ENCODE measurements around the gene ATP10A.

DNA sequence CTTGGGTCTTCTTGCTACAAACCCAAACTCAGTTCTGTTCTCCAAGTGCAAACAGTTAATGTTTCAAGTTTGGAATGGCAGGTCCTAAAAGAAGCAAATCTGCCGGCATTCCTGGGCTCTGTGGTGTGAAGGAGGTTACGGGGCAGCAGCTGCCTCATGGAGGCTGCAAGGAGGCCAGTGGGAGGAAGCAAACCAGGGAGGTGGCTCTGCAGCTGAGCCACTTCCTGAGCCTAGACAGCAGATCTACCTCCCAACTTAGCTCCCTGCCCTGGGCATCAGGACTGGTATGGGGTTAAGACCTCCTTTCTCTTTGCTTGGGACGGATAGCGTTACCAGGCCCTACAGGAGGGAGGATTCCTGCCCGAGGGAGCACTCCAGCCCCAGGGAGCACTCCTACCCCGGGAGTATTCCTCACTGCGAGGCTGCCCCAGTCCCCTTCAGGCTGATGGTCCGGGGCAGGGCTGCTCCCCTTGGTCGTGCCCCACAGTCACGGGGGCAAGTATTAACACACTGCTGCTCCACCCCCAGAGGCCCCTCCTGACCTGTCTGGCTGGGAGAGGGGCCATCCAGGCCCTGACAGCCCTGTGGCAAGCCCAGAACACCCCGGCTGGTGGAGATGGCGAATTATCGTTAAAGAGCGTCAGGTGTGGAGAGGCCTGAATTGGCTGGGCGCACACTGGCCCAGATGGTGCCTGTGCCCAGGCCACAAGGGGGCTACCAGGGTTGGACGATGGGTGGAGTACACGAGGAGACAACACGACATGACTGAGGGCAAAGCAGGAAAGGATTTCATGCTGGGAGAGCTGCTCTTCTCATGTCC, 129.9 kb downstream of the ATP10A start:
- TF ChIP-seq EZH2 (optimal IDR thresholded peaks at IDR 0.05; ENCODE audit: low read depth, low read length), result no peak
- TF ChIP-seq, protein P1, sequence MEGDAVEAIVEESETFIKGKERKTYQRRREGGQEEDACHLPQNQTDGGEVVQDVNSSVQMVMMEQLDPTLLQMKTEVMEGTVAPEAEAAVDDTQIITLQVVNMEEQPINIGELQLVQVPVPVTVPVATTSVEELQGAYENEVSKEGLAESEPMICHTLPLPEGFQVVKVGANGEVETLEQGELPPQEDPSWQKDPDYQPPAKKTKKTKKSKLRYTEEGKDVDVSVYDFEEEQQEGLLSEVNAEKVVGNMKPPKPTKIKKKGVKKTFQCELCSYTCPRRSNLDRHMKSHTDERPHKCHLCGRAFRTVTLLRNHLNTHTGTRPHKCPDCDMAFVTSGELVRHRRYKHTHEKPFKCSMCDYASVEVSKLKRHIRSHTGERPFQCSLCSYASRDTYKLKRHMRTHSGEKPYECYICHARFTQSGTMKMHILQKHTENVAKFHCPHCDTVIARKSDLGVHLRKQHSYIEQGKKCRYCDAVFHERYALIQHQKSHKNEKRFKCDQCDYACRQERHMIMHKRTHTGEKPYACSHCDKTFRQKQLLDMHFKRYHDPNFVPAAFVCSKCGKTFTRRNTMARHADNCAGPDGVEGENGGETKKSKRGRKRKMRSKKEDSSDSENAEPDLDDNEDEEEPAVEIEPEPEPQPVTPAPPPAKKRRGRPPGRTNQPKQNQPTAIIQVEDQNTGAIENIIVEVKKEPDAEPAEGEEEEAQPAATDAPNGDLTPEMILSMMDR (IDR thresholded peaks at IDR 0.05; ENCODE audit: low read length), result no peak
- TF ChIP-seq EZH2phosphoT487 (IDR thresholded peaks at IDR 0.05; ENCODE audit: low read length), result no peak

All from MM.1S (cell line).